Activated CD4-positive, alpha-beta T cell treated with anti-CD3 and anti-CD28 coated beads, Interleukin-2, amount 10 ng/mL, durations not matched to agents 7 days and 5 days (primary cell): Measurements from ENCODE around the gene NEGR1. TPM values are rescaled to one million over a fixed set of nuclear protein-coding genes. Genes with fewer than 3 reads are reported as not detected.

Source experiments
- CTCF ChIA-PET: fragments of 350-600 bp; sonication (Branson Sonifier 250); formaldehyde crosslinking; loops from one replicate; lab custom pipeline; 2021; ENCODE audit warnings: antibody characterized with exemption; lab: Charles Lee
- POLR2A ChIA-PET: fragments of 350-600 bp; sonication (Branson Sonifier 250); formaldehyde crosslinking; loops from one replicate; lab custom pipeline; 2021; ENCODE audit warnings: antibody characterized with exemption; lab: Charles Lee
- DNase-seq: peaks from one replicate; pipeline ENCODE4 v3.0.0-alpha.2; 2020
- H3K27ac Mint-ChIP-seq: one replicate; pipeline ENCODE4 v1.8.0; 2021; ENCODE audit warnings: mild to moderate bottlenecking, moderate library complexity, mixed read lengths
- H3K27me3 Mint-ChIP-seq: one replicate; pipeline ENCODE4 v1.8.0; 2021; ENCODE audit warnings: mixed read lengths
- H3K36me3 Mint-ChIP-seq: one replicate; pipeline ENCODE4 v1.8.0; 2021; ENCODE audit warnings: low read depth, mixed read lengths
- H3K4me1 Mint-ChIP-seq: one replicate; pipeline ENCODE4 v1.8.0; 2021; ENCODE audit warnings: mixed read lengths
- H3K4me3 Mint-ChIP-seq: one replicate; pipeline ENCODE4 v1.8.0; 2021; ENCODE audit warnings: mild to moderate bottlenecking, moderate library complexity, mixed read lengths
- H3K9me3 Mint-ChIP-seq: one replicate; pipeline ENCODE4 v1.8.0; 2021; ENCODE audit warnings: mixed read lengths
- total RNA-seq, 2 experiments: library from RNA; stranded (reverse); gene quantifications; one replicate each; pipeline ENCODE4 v1.2.3, GENCODE V29; 2021

Gene NEGR1
- total RNA-seq, 2 experiments from 2014 or later = not detected

DNA sequence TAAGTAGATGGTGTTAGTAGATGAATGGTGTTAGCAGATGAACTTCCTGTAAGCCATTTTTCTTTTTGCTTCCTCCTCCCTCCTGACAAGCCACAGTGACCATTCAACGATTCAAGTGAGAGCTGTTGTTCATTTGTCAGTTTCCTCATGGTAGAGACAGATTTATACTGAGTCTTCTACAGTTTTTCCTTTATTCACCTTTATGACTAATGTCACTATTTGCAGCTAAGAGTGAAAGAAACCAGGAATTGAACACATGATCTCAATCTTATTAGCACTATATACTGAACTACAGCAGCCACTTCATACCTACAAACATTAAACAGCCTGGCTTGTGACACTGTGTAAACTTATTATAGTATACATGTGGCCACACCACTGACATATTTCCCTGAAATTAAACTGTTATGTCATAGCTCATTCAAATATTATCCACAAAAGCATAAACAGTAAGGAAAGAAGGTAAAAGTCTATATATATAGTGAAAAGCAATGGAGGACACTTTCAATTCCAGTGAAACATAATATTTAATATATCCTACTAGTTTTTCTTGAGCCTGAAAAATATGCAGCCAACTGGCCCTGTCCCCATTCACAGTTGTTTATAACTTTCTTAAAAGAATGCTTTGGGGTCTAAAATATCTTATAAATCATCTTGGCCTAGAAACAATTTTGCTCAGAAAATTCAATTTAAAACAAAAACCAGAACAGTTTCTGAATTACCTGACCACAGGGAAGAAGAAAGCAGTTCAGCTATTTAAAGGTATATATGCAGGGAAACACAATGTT lies 634.6 kb downstream of the NEGR1 start:
- Mint-ChIP-seq H3K4me1 (no peaks in the 10 kb centered on the region), H3K27ac (no peak overlapping the region), H3K36me3 (no peaks in the 10 kb centered on the region), H3K27me3 (no peaks in the 10 kb centered on the region), H3K4me3 (no peak overlapping the region), H3K9me3 (no peaks in the 10 kb centered on the region)
- CTCF ChIA-PET = interaction anchor here (0.6 kb wide), 1 partner anchor 228 kb away, joined by 3 read pairs; no protein-coding TSS in a partner anchor
- no peak for DNase-seq
- POLR2A ChIA-PET = no interaction called here

GRCh38 chr1:71645015-71645414 lies 637.3 kb downstream of the NEGR1 start:
- Mint-ChIP-seq H3K27ac (no peak overlapping the region), H3K4me1 (no peaks in the 10 kb centered on the region), H3K9me3 (no peaks in the 10 kb centered on the region), H3K27me3 (no peaks in the 10 kb centered on the region), H3K36me3 (no peaks in the 10 kb centered on the region), H3K4me3 (no peak overlapping the region)
- no peak for DNase-seq
- ChIA-PET POLR2A (no interaction called here), CTCF (no interaction called here)

GRCh38 chr1:71641903-71642302 lies 640.4 kb downstream of the NEGR1 start:
- Mint-ChIP-seq H3K27me3 (no peaks in the 10 kb centered on the region), H3K4me3 (no peak overlapping the region), H3K4me1 (no peaks in the 10 kb centered on the region), H3K9me3 (no peaks in the 10 kb centered on the region), H3K27ac (no peak overlapping the region), H3K36me3 (no peaks in the 10 kb centered on the region)
- DNase-seq = no peak
- ChIA-PET CTCF (no interaction called here), POLR2A (no interaction called here)

DNA sequence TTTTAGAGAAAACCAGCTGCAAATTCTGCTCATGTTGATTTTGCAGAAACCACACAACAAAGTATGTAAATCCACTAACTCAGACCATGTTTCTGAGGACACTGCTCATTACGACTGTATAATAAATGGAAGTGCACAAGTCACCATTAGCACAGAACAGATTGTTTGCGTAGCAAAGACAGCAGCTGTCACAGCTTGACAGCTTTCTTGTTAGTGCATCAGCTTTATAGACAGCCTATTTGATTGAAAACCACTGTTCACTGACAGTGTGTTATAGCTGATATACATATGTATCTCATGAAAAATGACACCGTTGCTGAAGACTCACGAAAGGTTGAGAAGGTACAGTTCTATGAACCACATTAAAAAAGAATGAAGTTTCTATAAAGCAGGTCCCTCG lies 641.3 kb downstream of the NEGR1 start:
- Mint-ChIP-seq H3K36me3 (no peaks in the 10 kb centered on the region), H3K27ac (no peak overlapping the region), H3K4me1 (no peaks in the 10 kb centered on the region), H3K4me3 (no peak overlapping the region), H3K27me3 (no peaks in the 10 kb centered on the region), H3K9me3 (no peaks in the 10 kb centered on the region)
- CTCF ChIA-PET = interaction anchor here (0.6 kb wide), 1 partner anchor 79 kb away, joined by 4 read pairs; no protein-coding TSS in a partner anchor
- POLR2A ChIA-PET = no interaction called here
- no peak for DNase-seq

DNA sequence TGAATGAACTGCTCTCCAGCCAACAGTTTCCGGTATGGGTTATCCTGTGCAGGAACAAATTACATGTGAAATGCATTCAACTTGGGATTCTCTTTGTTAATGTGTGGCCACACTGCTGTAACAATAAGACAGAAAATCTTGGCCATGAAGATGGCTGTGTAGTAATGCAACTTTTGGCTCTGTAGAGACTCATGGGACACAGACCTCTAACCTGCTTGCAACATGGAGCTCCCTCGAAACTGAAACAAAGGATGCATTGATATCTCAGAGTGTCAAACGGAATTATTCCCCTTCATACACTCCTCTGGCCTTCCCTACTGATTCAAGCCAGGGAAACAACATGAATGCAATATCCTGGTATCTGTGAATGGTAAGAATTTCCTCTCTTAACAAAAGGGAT lies 642.2 kb downstream of the NEGR1 start:
- POLR2A ChIA-PET = no interaction called here
- H3K27me3 Mint-ChIP-seq = no peaks in the 10 kb centered on the region

DNA sequence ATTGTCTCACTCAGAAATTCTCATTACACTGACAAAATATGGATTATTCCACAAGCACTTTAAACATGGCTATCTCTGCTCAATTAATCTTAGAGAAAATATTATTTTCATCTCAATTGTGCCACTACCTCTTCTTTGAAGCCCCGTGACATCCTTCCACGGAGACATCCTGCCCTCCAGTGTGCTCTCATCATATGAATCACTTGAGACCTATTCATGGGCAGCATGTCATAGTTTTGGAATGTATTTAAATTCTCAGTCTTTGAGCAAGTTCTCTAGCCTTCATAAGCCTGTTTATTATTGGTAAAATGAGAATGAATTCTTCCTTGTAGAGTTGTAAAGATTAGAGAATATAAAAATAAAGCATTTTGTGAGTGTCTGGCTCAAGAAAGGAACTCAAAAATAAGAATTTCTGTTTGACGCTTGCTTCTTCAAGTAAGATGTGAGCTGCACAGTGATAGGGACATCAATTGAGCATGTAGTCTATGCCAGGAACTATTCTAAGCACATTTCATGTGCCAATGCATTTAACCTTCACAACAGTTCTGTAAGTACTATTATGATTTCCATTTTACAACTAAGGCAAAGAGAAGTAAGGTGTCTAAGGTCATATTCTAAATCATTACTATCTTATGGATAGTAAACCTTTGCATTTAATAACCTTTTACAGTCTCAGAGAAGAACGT lies 644.1 kb downstream of the NEGR1 start:
- DNase-seq = no peak
- Mint-ChIP-seq H3K4me3 (no peak overlapping the region), H3K27me3 (no peaks in the 10 kb centered on the region), H3K36me3 (no peaks in the 10 kb centered on the region), H3K4me1 (no peaks in the 10 kb centered on the region), H3K27ac (no peak overlapping the region), H3K9me3 (no peaks in the 10 kb centered on the region)
- ChIA-PET CTCF (no interaction called here), POLR2A (no interaction called here)

More for the DNA sequence above, 642.2 kb downstream of the NEGR1 start:
- Mint-ChIP-seq H3K4me3 (no peak overlapping the region), H3K9me3 (no peaks in the 10 kb centered on the region), H3K36me3 (no peaks in the 10 kb centered on the region), H3K4me1 (no peaks in the 10 kb centered on the region), H3K27ac (no peak overlapping the region)
- CTCF ChIA-PET = no interaction called here
- DNase-seq = no peak

DNA sequence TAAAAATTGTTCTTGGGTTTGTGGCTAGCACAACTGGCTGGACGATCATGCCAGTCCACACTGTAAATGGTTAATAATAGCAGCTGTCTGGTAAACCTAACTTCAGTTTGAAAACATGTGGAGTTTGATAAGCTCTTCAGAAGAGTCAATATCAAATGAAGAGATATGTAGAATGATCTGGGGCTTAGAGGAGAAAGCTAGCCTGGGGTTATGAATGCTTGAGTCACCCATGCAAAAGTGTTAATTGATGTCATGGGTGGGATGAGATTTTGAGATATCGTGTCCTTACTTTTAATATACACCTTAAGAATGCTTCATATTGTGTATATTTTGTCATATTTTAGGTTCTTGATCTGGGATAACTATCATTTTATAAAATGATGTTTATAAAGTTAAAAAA lies 646.8 kb downstream of the NEGR1 start:
- no peaks in the 10 kb centered on the region for H3K9me3 Mint-ChIP-seq
- no peak overlapping the region for H3K27ac Mint-ChIP-seq
- H3K4me3 Mint-ChIP-seq = no peak overlapping the region
- H3K4me1 Mint-ChIP-seq = no peaks in the 10 kb centered on the region
- POLR2A ChIA-PET = no interaction called here
- H3K36me3 Mint-ChIP-seq = no peaks in the 10 kb centered on the region
- DNase-seq = no peak
- CTCF ChIA-PET = no interaction called here
- no peaks in the 10 kb centered on the region for H3K27me3 Mint-ChIP-seq

DNA sequence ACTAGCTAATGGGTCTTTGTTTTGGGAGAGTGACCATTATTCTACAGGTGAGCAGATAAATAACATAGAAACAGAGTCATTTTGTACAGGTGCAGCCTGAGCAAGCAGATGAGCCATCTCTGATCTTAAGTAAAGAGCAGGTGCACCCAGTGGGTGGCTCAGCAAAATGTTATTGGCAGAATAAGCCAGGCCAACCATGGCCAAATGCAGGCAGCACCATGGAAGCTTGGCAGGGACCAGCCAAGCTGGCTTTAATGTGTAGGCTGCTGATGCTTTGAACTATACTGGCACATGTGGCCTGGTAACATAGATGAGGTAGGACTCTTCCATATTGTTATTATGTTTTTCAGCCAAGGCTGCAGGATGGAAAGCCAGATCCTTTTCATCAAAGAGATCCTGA lies 648.2 kb downstream of the NEGR1 start:
- no peak for DNase-seq
- Mint-ChIP-seq H3K27ac (no peak overlapping the region), H3K4me1 (no peaks in the 10 kb centered on the region), H3K4me3 (no peak overlapping the region), H3K9me3 (no peaks in the 10 kb centered on the region), H3K27me3 (no peaks in the 10 kb centered on the region), H3K36me3 (no peaks in the 10 kb centered on the region)
- ChIA-PET CTCF (no interaction called here), POLR2A (no interaction called here)

DNA sequence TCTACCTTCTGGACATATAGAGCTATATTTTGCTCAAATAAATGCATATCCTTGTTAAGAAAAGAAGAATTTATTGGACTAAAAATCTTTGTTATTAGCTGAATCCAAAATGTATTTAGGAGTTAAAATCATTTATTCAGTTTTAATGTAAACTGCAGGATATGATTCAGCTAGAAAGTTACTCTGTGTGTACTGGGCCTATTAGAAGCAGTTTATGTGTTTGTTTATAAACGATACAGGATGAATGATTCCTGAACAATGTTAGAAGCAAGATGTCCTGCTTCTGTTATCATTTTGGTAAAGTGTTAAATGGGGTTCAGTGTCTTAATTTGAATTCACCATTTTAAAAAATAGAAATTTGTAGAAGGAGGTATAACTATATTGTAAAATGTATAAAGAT lies 652.3 kb downstream of the NEGR1 start:
- CTCF ChIA-PET = no interaction called here
- H3K27ac Mint-ChIP-seq = no peak overlapping the region
- POLR2A ChIA-PET = no interaction called here
- no peaks in the 10 kb centered on the region for H3K4me1 Mint-ChIP-seq
- no peak for DNase-seq
- H3K9me3 Mint-ChIP-seq = no peaks in the 10 kb centered on the region
- H3K36me3 Mint-ChIP-seq = no peaks in the 10 kb centered on the region
- H3K4me3 Mint-ChIP-seq = no peak overlapping the region
- H3K27me3 Mint-ChIP-seq = no peaks in the 10 kb centered on the region

DNA sequence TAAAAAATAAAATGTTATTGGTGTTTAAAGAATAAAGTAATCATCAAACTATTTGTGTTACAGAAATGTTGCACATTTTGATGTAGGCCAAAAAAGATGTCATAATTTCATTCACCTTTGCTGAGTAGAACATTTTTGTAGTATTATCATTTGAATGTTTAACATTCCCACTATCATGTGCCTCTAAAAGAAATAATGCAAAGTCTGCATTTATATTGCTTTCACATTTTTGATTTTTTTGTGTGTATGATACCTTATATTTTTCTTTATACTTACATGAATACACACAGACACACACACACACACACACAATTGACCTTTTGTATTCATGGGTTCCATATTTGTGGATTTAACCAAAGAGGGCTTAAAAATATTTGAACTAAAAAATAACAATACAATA lies 657.3 kb downstream of the NEGR1 start:
- H3K4me1 Mint-ChIP-seq = no peaks in the 10 kb centered on the region
- no peaks in the 10 kb centered on the region for H3K9me3 Mint-ChIP-seq
- CTCF ChIA-PET = no interaction called here
- DNase-seq = no peak
- POLR2A ChIA-PET = no interaction called here
- no peaks in the 10 kb centered on the region for H3K36me3 Mint-ChIP-seq
- H3K27ac Mint-ChIP-seq = no peak overlapping the region
- H3K4me3 Mint-ChIP-seq = no peak overlapping the region
- no peaks in the 10 kb centered on the region for H3K27me3 Mint-ChIP-seq

DNA sequence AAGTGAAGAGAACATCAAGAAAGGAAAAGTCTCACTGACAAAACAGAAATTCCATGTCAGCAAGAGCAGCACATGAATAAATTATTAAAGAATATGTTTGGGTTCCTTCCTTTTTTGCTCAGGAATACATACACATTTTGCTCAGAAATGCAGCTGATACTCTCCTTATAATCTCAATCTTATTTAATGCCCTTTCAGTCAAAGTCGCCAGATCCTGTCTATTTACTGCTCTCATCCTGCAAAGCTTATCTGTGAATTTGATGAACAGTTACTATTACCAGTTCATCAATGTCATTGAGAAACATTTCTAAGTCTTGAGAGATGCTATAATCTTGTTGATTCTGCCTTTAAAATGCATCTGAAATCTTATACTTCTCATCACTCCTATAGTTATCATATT lies 658.5 kb downstream of the NEGR1 start:
- no peaks in the 10 kb centered on the region for H3K4me1 Mint-ChIP-seq
- no peak for DNase-seq
- H3K27ac Mint-ChIP-seq = no peak overlapping the region
- ChIA-PET CTCF (no interaction called here), POLR2A (no interaction called here)
- no peaks in the 10 kb centered on the region for H3K27me3 Mint-ChIP-seq
- no peaks in the 10 kb centered on the region for H3K9me3 Mint-ChIP-seq
- no peak overlapping the region for H3K4me3 Mint-ChIP-seq
- no peaks in the 10 kb centered on the region for H3K36me3 Mint-ChIP-seq

GRCh38 chr1:71621785-71622184 lies 660.6 kb downstream of the NEGR1 start:
- Mint-ChIP-seq H3K27me3 (no peaks in the 10 kb centered on the region), H3K27ac (no peak overlapping the region), H3K36me3 (no peaks in the 10 kb centered on the region), H3K4me1 (no peaks in the 10 kb centered on the region), H3K4me3 (no peak overlapping the region), H3K9me3 (no peaks in the 10 kb centered on the region)
- ChIA-PET POLR2A (no interaction called here), CTCF (no interaction called here)
- DNase-seq = no peak

GRCh38 chr1:71618766-71619530 lies 663.4 kb downstream of the NEGR1 start:
- CTCF ChIA-PET = no interaction called here
- no peaks in the 10 kb centered on the region for H3K27me3 Mint-ChIP-seq
- no peak overlapping the region for H3K27ac Mint-ChIP-seq
- H3K36me3 Mint-ChIP-seq = no peaks in the 10 kb centered on the region
- POLR2A ChIA-PET = no interaction called here
- no peaks in the 10 kb centered on the region for H3K9me3 Mint-ChIP-seq
- H3K4me3 Mint-ChIP-seq = no peak overlapping the region
- DNase-seq = no peak
- no peaks in the 10 kb centered on the region for H3K4me1 Mint-ChIP-seq
